Panc1 (cell line): Measurements from ENCODE around the gene MLKL. TPM values are rescaled to one million over a fixed set of nuclear protein-coding genes. Genes with fewer than 3 reads are reported as not detected.
A peak's percentile ranks its signal among the peaks of the same experiment; 100 is the strongest.

Experiments used
- ATAC-seq: fragments of 200-7000 bp; cut with Tn5 transposase; 2 replicates; pipeline ENCODE4 v1.9.1; 2020; ENCODE audit warnings: mild to moderate bottlenecking, moderate library complexity
- BruUV-seq: library from RNA; stranded (reverse); fragments of 400-500 nt; replicated peaks from 2 replicates; lab custom pipeline; 2021; lab: Mats Ljungman, UMichigan
- CTCF ChIA-PET: fragments of 300-600 bp; sonication (Branson Sonifier 250); formaldehyde crosslinking; loops from one replicate; lab custom pipeline; 2022; ENCODE audit warnings: antibody characterized with exemption; lab: Charles Lee
- POLR2A ChIA-PET: fragments of 300-600 bp; sonication (Branson Sonifier 250); formaldehyde crosslinking; loops from one replicate; lab custom pipeline; 2022; ENCODE audit warnings: antibody characterized with exemption; lab: Charles Lee
- DNase-seq: peaks from one replicate; pipeline ENCODE4 v3.0.0-alpha.2; 2010; ENCODE audit warnings: low read depth, low spot score
- H3K27ac ChIP-seq: 2 replicates; pipeline ENCODE4 v1.5.1; 2011; ENCODE audit warnings: mild to moderate bottlenecking, low read length, inconsistent platforms
- H3K27me3 ChIP-seq: fragments of 200-500 bp; sonication (Bioruptor generic); 2 replicates; pipeline ENCODE4 v1.6.0; 2014; ENCODE audit warnings: low read length, inconsistent platforms; ENCODE audit not compliant: control insufficient read depth, insufficient read depth
- H3K36me3 ChIP-seq: fragments of 200-500 bp; sonication (Bioruptor generic); 2 replicates; pipeline ENCODE4 v1.5.1; 2014; ENCODE audit warnings: inconsistent platforms, mild to moderate bottlenecking, low read length, moderate library complexity; ENCODE audit not compliant: control insufficient read depth, insufficient read depth
- H3K4me1 ChIP-seq: 2 replicates; pipeline ENCODE4 v1.5.1; 2011; ENCODE audit warnings: inconsistent platforms, mild to moderate bottlenecking, low read length, moderate library complexity; ENCODE audit not compliant: control insufficient read depth, insufficient read depth
- H3K4me3 ChIP-seq, 2 experiments: 2 replicates each; pipeline ENCODE4 v1.5.1; 2011 to 2012; ENCODE audit warnings: low read depth in 2 of 2, low read length in 2 of 2, mild to moderate bottlenecking in 2 of 2, inconsistent platforms in 1 of 2, moderate library complexity in 1 of 2
- H3K9me3 ChIP-seq: fragments of 200-500 bp; sonication (Bioruptor generic); 2 replicates; pipeline ENCODE4 v1.5.1; 2014; ENCODE audit warnings: low read depth, mild to moderate bottlenecking, inconsistent platforms, low read length, moderate library complexity; ENCODE audit not compliant: control insufficient read depth, insufficient read depth
- CTCF ChIP-seq: fragments of 450-650 bp; IDR thresholded peaks from 2 replicates; pipeline ENCODE4 v1.5.1; 2017; ENCODE audit warnings: mild to moderate bottlenecking
- POLR2AphosphoS5 ChIP-seq: IDR thresholded peaks from 2 replicates; pipeline ENCODE4 v1.6.1; 2012; ENCODE audit warnings: mild to moderate bottlenecking, low read depth, low read length, moderate library complexity
- REST ChIP-seq, 2 experiments: IDR thresholded peaks; 2 replicates each; pipeline ENCODE4 v1.6.1; 2011 to 2012; ENCODE audit warnings: low read depth in 2 of 2, control low read depth in 1 of 2, low read length in 1 of 2, mild to moderate bottlenecking in 1 of 2, moderate library complexity in 1 of 2; ENCODE audit not compliant: insufficient read depth in 1 of 2
- SIN3A ChIP-seq: IDR thresholded peaks from 2 replicates; pipeline ENCODE4 v1.6.1; 2012; ENCODE audit warnings: low read depth, mild to moderate bottlenecking, low read length, moderate library complexity, borderline replicate concordance; ENCODE audit not compliant: insufficient read depth
- TCF7L2 ChIP-seq: IDR thresholded peaks from 2 replicates; pipeline ENCODE4 v1.6.1; 2011; ENCODE audit warnings: mild to moderate bottlenecking, low read depth, low read length, inconsistent platforms
- in situ Hi-C: cut with HindIII; loops from 2 replicates; pipeline ENCODE4 v1.10.0; 2016; ENCODE audit warnings: low sequenced_read_pairs, low pct_unique_long_range_greater_than_20kb
- intact Hi-C: fragments of 100-400 bp; cut with micrococcal nuclease; formaldehyde crosslinking; loops from one replicate; pipeline ENCODE4 v1.10.0; 2022; ENCODE audit not compliant: unreplicated experiment
- total RNA-seq: library from RNA; stranded (reverse); gene quantifications from one replicate; pipeline ENCODE4 v1.2.1, GENCODE V29; 2021; ENCODE audit not compliant: unreplicated experiment

The MLKL gene
- total RNA-seq, 1 experiment from 2014 or later = 4.8 TPM

GRCh38 chr16:74743045-74743667, 42.5 kb upstream of the MLKL start:
- Histone ChIP-seq H3K4me3 (peak overlapping the region; percentile 0 to 17; a peak in 1 of 4 replicates), H3K4me1 (no peaks in the 10 kb centered on the region; the same call in 1 of the 2 replicates), H3K36me3 (no peaks in the 10 kb centered on the region), H3K9me3 (no peaks in the 10 kb centered on the region), H3K27ac (no peak overlapping the region), H3K27me3 (no peaks in the 10 kb centered on the region)
- TF ChIP-seq SIN3A (no peak), TCF7L2 (no peak)
- no TSS peak for BruUV-seq
- peak; percentile 8; the same call in 1 of the 2 replicates for ATAC-seq
- CTCF ChIA-PET = no interaction called here
- POLR2A ChIA-PET = interaction anchor here (0.6 kb wide), 1 partner anchor 243 kb away, joined by 3 read pairs; no protein-coding TSS in a partner anchor
- no peak for DNase-seq
- intact Hi-C loops (no loop called here), in situ Hi-C loops (no loop called here)

GRCh38 chr16:74742051-74742481, 41.4 kb upstream of the MLKL start:
- ChIA-PET POLR2A (no interaction called here), CTCF (no interaction called here)
- Histone ChIP-seq H3K27ac (no peak overlapping the region), H3K4me3 (no peak overlapping the region), H3K4me1 (no peaks in the 10 kb centered on the region; the same call in 1 of the 2 replicates), H3K36me3 (no peaks in the 10 kb centered on the region), H3K9me3 (no peaks in the 10 kb centered on the region), H3K27me3 (no peaks in the 10 kb centered on the region)
- DNase-seq (no peak), ATAC-seq (no peak)
- intact Hi-C loops (no loop called here), in situ Hi-C loops (no loop called here)
- BruUV-seq = no TSS peak
- TF ChIP-seq REST (IDR thresholded peaks at IDR 0.05; ENCODE audit: insufficient read depth in 1 of 2, low read depth in 2 of 2, low read length in 1 of 2) (no peak), POLR2AphosphoS5 (no peak), TCF7L2 (no peak), SIN3A (no peak)

- Histone ChIP-seq H3K4me3 (no peak overlapping the region), H3K9me3 (no peaks in the 10 kb centered on the region), H3K4me1 (no peaks in the 10 kb centered on the region; the same call in 1 of the 2 replicates), H3K27me3 (no peaks in the 10 kb centered on the region), H3K27ac (no peak overlapping the region), H3K36me3 (no peaks in the 10 kb centered on the region)
- intact Hi-C loops (no loop called here), in situ Hi-C loops (no loop called here)
- no TSS peak for BruUV-seq
- no peak for DNase-seq
- no peak for ATAC-seq
- POLR2A ChIA-PET = no interaction called here
- CTCF ChIA-PET = no interaction called here
- TF ChIP-seq CTCF = no peak
- no peak for TF ChIP-seq REST (IDR thresholded peaks at IDR 0.05; ENCODE audit: insufficient read depth in 1 of 2, low read depth in 2 of 2, low read length in 1 of 2)
- TF ChIP-seq TCF7L2 = no peak
- no peak for TF ChIP-seq SIN3A
- no peak for TF ChIP-seq POLR2AphosphoS5
Observed at GRCh38 chr16:74740795-74741304, 40.2 kb upstream of the MLKL start.
